AG10803 (cell line): ENCODE data around the gene REEP3.

ENCODE experiments used
- DNase-seq: peaks from one replicate; pipeline ENCODE4 v3.0.0; 2010; ENCODE audit warnings: low read depth
- H3K4me3 ChIP-seq: 2 replicates; pipeline ENCODE4 v1.5.1; 2011; ENCODE audit warnings: mild to moderate bottlenecking, low read length, control low read depth
- TF ChIP-seq, protein P1 (sequence below): conservative IDR thresholded peaks from 2 replicates; pipeline ENCODE4 v1.5.1; 2011; ENCODE audit warnings: mild to moderate bottlenecking, low read length, control low read depth, inconsistent platforms

The REEP3 gene

DNA sequence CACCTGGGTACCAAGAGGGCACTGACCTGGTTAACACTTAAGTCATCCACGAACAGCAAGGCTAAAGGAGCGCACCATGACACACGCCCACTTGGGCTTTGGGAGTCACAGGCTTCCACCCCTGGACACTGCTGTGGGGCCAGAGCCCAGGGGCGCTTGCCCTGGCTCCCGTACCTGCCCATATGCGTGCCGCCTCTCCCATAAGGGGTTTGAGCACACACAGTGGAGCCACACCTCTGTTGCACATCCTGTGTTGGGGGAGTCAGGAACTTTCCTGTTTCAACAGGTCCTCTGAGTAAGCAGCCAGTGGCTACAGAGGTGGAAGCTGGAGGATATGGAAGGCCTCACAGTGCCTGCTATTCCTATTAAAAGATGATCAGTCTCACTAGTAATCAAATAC is 152.0 kb downstream of the REEP3 start:
- DNase-seq, result no peak
- H3K4me3 ChIP-seq, result no peak overlapping the region
- TF ChIP-seq, protein P1, sequence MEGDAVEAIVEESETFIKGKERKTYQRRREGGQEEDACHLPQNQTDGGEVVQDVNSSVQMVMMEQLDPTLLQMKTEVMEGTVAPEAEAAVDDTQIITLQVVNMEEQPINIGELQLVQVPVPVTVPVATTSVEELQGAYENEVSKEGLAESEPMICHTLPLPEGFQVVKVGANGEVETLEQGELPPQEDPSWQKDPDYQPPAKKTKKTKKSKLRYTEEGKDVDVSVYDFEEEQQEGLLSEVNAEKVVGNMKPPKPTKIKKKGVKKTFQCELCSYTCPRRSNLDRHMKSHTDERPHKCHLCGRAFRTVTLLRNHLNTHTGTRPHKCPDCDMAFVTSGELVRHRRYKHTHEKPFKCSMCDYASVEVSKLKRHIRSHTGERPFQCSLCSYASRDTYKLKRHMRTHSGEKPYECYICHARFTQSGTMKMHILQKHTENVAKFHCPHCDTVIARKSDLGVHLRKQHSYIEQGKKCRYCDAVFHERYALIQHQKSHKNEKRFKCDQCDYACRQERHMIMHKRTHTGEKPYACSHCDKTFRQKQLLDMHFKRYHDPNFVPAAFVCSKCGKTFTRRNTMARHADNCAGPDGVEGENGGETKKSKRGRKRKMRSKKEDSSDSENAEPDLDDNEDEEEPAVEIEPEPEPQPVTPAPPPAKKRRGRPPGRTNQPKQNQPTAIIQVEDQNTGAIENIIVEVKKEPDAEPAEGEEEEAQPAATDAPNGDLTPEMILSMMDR, result no peak

DNA sequence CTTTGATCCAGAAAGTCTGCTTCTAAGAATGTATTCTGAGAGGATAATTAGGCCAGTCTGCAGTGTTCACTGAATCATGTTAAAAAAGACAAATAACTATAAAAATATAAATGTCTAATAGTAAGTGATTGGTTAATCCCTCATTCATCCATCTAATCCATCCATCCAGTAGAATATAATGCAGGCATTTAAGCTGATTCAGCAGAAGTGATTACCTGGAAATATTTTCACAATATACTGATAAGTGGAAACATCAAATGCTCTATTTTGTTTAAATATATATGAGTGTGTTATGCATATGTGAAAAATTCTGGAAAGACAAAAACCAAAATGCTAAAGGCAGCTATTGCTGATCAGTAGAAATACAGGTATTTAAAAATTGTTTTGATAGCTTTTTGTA is 152.6 kb downstream of the REEP3 start:
- TF ChIP-seq, protein P1, result no peak
- DNase-seq, result no peak

More for the DNA sequence above, 152.6 kb downstream of the REEP3 start:
- H3K4me3 ChIP-seq, result no peak overlapping the region
